Liver (tissue), 9 donors: ENCODE data around the gene PLAAT4. TPM values are rescaled to one million over a fixed set of nuclear protein-coding genes. Genes with fewer than 3 reads are reported as not detected.

Experiments
- DNase-seq: peaks from one replicate; pipeline ENCODE4 v3.0.0-alpha.2; 2017; ENCODE audit warnings: low spot score
- H3K27ac ChIP-seq, 2 donors: one replicate each; pipeline ENCODE4 v1.7.0; 2013; ENCODE audit warnings: inconsistent platforms in 2 of 2, low read length in 2 of 2, control low read depth in 1 of 2, low read depth in 1 of 2, mild to moderate bottlenecking in 1 of 2
- H3K27me3 ChIP-seq, 4 donors: one replicate each; pipeline versions ENCODE4 v1.6.1 to v1.7.0; 2013; ENCODE audit warnings: low read length in 3 of 4, inconsistent platforms in 1 of 4, mild to moderate bottlenecking in 1 of 4, moderate library complexity in 1 of 4; ENCODE audit not compliant: control insufficient read depth in 4 of 4, insufficient read depth in 4 of 4
- H3K36me3 ChIP-seq, 4 donors: one replicate each; pipeline versions ENCODE4 v1.6.1 to v1.7.0; 2013; ENCODE audit warnings: low read length in 3 of 4, mild to moderate bottlenecking in 3 of 4, low read depth in 1 of 4, moderate library complexity in 1 of 4; ENCODE audit not compliant: control insufficient read depth in 4 of 4, insufficient read depth in 3 of 4
- H3K4me1 ChIP-seq, 4 donors: one replicate each; pipeline versions ENCODE4 v1.6.1 to v1.7.0; 2013; ENCODE audit warnings: low read length in 3 of 4, mild to moderate bottlenecking in 3 of 4, moderate library complexity in 1 of 4; ENCODE audit not compliant: control insufficient read depth in 4 of 4, insufficient read depth in 4 of 4
- H3K4me3 ChIP-seq, 3 donors: one replicate each; pipeline versions ENCODE4 v1.6.1 to v1.7.0; 2013; ENCODE audit warnings: low read length in 3 of 3, control low read depth in 1 of 3, low read depth in 1 of 3, mild to moderate bottlenecking in 1 of 3
- H3K9ac ChIP-seq, 2 donors: one replicate each; pipeline ENCODE4 v1.7.0; 2013; ENCODE audit warnings: low read length in 2 of 2, mild to moderate bottlenecking in 2 of 2, moderate library complexity in 2 of 2, control low read depth in 1 of 2, low read depth in 1 of 2
- H3K9me3 ChIP-seq, 4 donors: one replicate each; pipeline versions ENCODE4 v1.6.1 to v1.7.0; 2013; ENCODE audit warnings: low read length in 3 of 4; ENCODE audit not compliant: control insufficient read depth in 4 of 4
- EGR1 ChIP-seq, 2 donors: IDR thresholded peaks; 2 replicates each; pipeline ENCODE4 v1.6.1; 2016 to 2018; ENCODE audit warnings: antibody characterized with exemption in 2 of 2, low read depth in 2 of 2
- FOXA1 ChIP-seq: IDR thresholded peaks from 2 replicates; pipeline ENCODE4 v1.6.1; 2016; ENCODE audit warnings: antibody characterized with exemption
- FOXA2 ChIP-seq: IDR thresholded peaks from 2 replicates; pipeline ENCODE4 v1.6.1; 2016; ENCODE audit warnings: antibody characterized with exemption
- GABPA ChIP-seq, 2 donors: IDR thresholded peaks in 1 of 2; conservative IDR thresholded peaks in 1 of 2; 2 replicates each; pipeline ENCODE4 v1.6.1; 2016; ENCODE audit warnings: antibody characterized with exemption in 2 of 2, mild to moderate bottlenecking in 1 of 2, moderate library complexity in 1 of 2
- HNF4A ChIP-seq, 2 donors: conservative IDR thresholded peaks; 2 replicates each; pipeline ENCODE4 v1.6.1; 2016; ENCODE audit warnings: antibody characterized with exemption in 2 of 2, mild to moderate bottlenecking in 2 of 2
- HNF4G ChIP-seq: IDR thresholded peaks from 2 replicates; pipeline ENCODE4 v1.6.1; 2016; ENCODE audit warnings: antibody characterized with exemption
- JUND ChIP-seq, 2 donors: IDR thresholded peaks; 2 replicates each; pipeline ENCODE4 v1.6.1; 2016; ENCODE audit warnings: antibody characterized with exemption in 2 of 2
- MAX ChIP-seq: IDR thresholded peaks from 2 replicates; pipeline ENCODE4 v1.6.1; 2016; ENCODE audit warnings: antibody characterized with exemption
- RAD21 ChIP-seq, 2 donors: IDR thresholded peaks; 2 replicates each; pipeline ENCODE4 v1.6.1; 2016; ENCODE audit warnings: antibody characterized with exemption in 2 of 2, mild to moderate bottlenecking in 2 of 2
- SP1 ChIP-seq: IDR thresholded peaks from 2 replicates; pipeline ENCODE4 v1.6.1; 2018; ENCODE audit warnings: antibody characterized with exemption, mild to moderate bottlenecking
- TAF1 ChIP-seq: conservative IDR thresholded peaks from 2 replicates; pipeline ENCODE4 v1.6.1; 2016; ENCODE audit warnings: antibody characterized with exemption, mild to moderate bottlenecking
- YY1 ChIP-seq: IDR thresholded peaks from 2 replicates; pipeline ENCODE4 v1.6.1; 2016; ENCODE audit warnings: antibody characterized with exemption, mild to moderate bottlenecking
- ZBTB33 ChIP-seq: IDR thresholded peaks from 2 replicates; pipeline ENCODE4 v1.6.1; 2016; ENCODE audit warnings: antibody characterized with exemption
- WGBS: extraction: QIAGEN DNeasy Blood & Tissue Kit; methylation state at CpG from one replicate; pipeline ENCODE4 v1.1.7; 2013; 5-methylcytosine and 5-hydroxymethylcytosine counted together
- polyA plus RNA-seq, 2 donors: library from polyadenylated mRNA; stranded (reverse) in 1 of 2; unstranded in 1 of 2; fragments of 200-250 nt in 1 of 2; fragments of >200 nt in 1 of 2; fragmentation: Nextera tagmentation in 1 of 2; extraction: Ambion mirVana in 1 of 2; gene quantifications; one replicate each; pipeline versions ENCODE4 v1.2.1 to v1.2.3, GENCODE V29; 2013 to 2015
- total RNA-seq, 2 donors: library from RNA; depleted of rRNA; stranded (reverse); fragments of >200 nt; gene quantifications; one replicate each; pipeline ENCODE4 v1.2.3, GENCODE V29; 2014
- TF ChIP-seq, protein P1 (sequence below): fragments of 150-350 bp; IDR thresholded peaks from 2 replicates; pipeline ENCODE4 v1.5.1; 2017; ENCODE audit warnings: improper control_type of control experiment, low read depth, low read length; ENCODE audit not compliant: missing input control
- TF ChIP-seq, protein P2 (sequence below): IDR thresholded peaks from 2 replicates; pipeline ENCODE4 v1.6.1; 2016; ENCODE audit warnings: antibody characterized with exemption
- donor health status: healthy.
- donor health status: healthy.
- donor health status: healthy.
- donor health status: healthy.
- donor health status: healthy.

Gene PLAAT4
- total and polyA plus RNA-seq, 4 donors = 4.4 to 86.4 (median 44.8) TPM

DNA sequence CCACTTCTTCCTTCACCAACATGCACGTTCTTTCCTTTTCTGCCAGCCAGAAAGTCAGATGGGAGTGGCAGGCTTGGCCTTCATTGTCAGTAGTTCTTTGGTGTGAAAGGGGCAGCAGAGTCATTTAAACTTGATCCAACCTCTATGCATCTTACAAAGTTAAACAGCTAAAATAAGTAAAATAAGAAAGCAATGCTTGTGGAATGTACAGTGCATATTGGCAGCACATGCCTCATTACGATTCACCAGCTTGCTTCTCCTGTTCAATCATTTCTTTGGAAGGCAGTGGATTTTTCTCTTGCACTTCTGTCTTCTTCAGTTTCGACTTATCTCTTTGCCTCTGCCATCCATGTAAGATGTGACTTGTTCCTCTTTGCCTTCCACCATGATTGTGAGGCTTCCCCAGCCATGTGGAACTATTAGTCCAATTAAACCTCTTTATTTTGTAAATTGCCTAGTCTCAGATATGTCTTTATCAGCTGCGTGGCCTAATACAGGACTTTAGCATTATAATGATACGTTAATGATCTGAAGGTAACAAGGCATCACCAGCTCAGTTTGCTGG lies 15.9 kb upstream of the PLAAT4 start:
- no peak overlapping the region for H3K9ac ChIP-seq
- 94% methylated on average over 5 of the region's 5 CpGs for WGBS
- no peaks in the 10 kb centered on the region for H3K4me1 ChIP-seq
- no peaks in the 10 kb centered on the region for H3K27me3 ChIP-seq
- TF ChIP-seq RAD21 (IDR thresholded peaks at IDR 0.05) (no peak), HNF4G (no peak)
- no peak for DNase-seq
- H3K27ac ChIP-seq = no peak overlapping the region
- H3K9me3 ChIP-seq = peaks cover 0 to 9% (median 0%) of the 10 kb centered on the region in 4 donors
- no peaks in the 10 kb centered on the region for H3K36me3 ChIP-seq
- no peak overlapping the region for H3K4me3 ChIP-seq

- TF ChIP-seq YY1 (no peak), ZBTB33 (no peak), EGR1 (IDR thresholded peaks at IDR 0.05; ENCODE audit: low read depth in 2 of 2) (no peak), HNF4A (conservative IDR thresholded peaks at IDR 0.05) (no peak), TAF1 (no peak), RAD21 (IDR thresholded peaks at IDR 0.05) (no peak), JUND (IDR thresholded peaks at IDR 0.05) (no peak), FOXA1 (no peak), MAX (no peak), FOXA2 (no peak), HNF4G (no peak), SP1 (no peak)
- TF ChIP-seq, protein P1, sequence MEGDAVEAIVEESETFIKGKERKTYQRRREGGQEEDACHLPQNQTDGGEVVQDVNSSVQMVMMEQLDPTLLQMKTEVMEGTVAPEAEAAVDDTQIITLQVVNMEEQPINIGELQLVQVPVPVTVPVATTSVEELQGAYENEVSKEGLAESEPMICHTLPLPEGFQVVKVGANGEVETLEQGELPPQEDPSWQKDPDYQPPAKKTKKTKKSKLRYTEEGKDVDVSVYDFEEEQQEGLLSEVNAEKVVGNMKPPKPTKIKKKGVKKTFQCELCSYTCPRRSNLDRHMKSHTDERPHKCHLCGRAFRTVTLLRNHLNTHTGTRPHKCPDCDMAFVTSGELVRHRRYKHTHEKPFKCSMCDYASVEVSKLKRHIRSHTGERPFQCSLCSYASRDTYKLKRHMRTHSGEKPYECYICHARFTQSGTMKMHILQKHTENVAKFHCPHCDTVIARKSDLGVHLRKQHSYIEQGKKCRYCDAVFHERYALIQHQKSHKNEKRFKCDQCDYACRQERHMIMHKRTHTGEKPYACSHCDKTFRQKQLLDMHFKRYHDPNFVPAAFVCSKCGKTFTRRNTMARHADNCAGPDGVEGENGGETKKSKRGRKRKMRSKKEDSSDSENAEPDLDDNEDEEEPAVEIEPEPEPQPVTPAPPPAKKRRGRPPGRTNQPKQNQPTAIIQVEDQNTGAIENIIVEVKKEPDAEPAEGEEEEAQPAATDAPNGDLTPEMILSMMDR = no peak
- TF ChIP-seq, protein P2, sequence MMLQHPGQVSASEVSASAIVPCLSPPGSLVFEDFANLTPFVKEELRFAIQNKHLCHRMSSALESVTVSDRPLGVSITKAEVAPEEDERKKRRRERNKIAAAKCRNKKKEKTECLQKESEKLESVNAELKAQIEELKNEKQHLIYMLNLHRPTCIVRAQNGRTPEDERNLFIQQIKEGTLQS = no peak
- Histone ChIP-seq H3K27ac (no peak overlapping the region), H3K36me3 (no peaks in the 10 kb centered on the region), H3K9ac (no peak overlapping the region), H3K9me3 (peaks cover 0 to 9% (median 0%) of the 10 kb centered on the region in 4 donors), H3K4me1 (no peaks in the 10 kb centered on the region), H3K27me3 (no peaks in the 10 kb centered on the region), H3K4me3 (no peak overlapping the region)
- WGBS = 94% methylated on average over 2 of the region's 2 CpGs
- no peak for DNase-seq
These were observed 14.7 kb upstream of the PLAAT4 start for GRCh38 chr11:63521896-63522295.

DNA sequence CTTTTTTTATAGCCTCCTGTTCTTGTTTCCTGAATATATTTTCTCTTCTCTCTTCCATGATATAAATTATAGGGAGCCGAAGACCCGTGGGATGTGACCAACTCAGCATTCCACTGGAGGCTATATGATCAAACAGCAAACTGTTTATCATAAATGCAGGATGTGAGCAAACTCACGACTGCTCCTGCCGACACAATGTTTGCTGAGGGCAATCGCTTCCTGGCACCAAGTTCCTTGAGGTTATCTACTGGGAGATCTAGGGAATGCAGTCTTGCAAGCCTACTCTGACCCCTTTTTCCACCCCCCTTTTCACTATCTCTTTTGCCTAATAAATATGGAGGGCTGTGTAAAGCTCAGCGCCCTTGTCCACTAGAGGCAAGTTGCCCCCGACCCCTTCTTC lies 13.5 kb upstream of the PLAAT4 start:
- Histone ChIP-seq H3K9ac (no peak overlapping the region), H3K27ac (no peak overlapping the region), H3K27me3 (no peaks in the 10 kb centered on the region), H3K4me3 (no peak overlapping the region), H3K9me3 (peaks cover 0 to 9% (median 0%) of the 10 kb centered on the region in 4 donors), H3K4me1 (no peaks in the 10 kb centered on the region), H3K36me3 (no peaks in the 10 kb centered on the region)
- no peak for DNase-seq
- TF ChIP-seq FOXA1 (no peak), GABPA (IDR thresholded peaks at IDR 0.05 in 1 of 2, conservative IDR thresholded peaks at IDR 0.05 in 1 of 2) (no peak), EGR1 (IDR thresholded peaks at IDR 0.05; ENCODE audit: low read depth in 2 of 2) (no peak)
- TF ChIP-seq, protein P1 = no peak
- 74% methylated on average over 7 of the region's 7 CpGs for WGBS
